Measurements from ENCODE around the gene NR6A1.

DNA sequence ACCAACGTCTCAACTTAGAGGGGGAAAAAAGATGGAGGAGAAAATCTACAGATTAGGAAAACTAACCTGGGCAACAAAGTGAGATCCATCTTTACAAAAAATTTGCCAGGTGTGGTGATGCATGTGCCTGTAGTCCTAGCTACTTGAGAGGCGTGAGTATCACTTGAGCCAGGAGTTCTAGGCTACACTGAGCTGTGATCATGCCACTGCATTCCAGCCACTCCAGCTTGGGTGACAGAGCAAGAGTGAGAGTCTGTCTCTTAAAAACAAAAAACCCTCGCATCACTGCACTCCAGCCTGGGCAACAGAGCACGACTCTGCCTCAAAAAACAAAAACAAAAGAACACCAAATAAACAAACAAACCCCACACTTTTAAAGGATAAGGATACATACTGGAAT, 165.9 kb downstream of the NR6A1 start:
- no peak for TF ChIP-seq POLR2A (IDR thresholded peaks at IDR 0.05)
- TF ChIP-seq, protein P1, sequence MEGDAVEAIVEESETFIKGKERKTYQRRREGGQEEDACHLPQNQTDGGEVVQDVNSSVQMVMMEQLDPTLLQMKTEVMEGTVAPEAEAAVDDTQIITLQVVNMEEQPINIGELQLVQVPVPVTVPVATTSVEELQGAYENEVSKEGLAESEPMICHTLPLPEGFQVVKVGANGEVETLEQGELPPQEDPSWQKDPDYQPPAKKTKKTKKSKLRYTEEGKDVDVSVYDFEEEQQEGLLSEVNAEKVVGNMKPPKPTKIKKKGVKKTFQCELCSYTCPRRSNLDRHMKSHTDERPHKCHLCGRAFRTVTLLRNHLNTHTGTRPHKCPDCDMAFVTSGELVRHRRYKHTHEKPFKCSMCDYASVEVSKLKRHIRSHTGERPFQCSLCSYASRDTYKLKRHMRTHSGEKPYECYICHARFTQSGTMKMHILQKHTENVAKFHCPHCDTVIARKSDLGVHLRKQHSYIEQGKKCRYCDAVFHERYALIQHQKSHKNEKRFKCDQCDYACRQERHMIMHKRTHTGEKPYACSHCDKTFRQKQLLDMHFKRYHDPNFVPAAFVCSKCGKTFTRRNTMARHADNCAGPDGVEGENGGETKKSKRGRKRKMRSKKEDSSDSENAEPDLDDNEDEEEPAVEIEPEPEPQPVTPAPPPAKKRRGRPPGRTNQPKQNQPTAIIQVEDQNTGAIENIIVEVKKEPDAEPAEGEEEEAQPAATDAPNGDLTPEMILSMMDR (IDR thresholded peaks at IDR 0.05) = no peak
